K562 (cell line): ENCODE measurements around the gene AGRN. TPM values are rescaled to one million over a fixed set of nuclear protein-coding genes. Genes with fewer than 3 reads are reported as not detected.

Source experiments
- BCL6 ChIP-seq: fragments of 250-450 bp; sonication (Bioruptor Pico); IDR thresholded peaks from 2 replicates; pipeline ENCODE4 v1.4.0; 2020
- BRCA1 ChIP-seq, 2 experiments: fragments of 450-650 bp in 1 of 2; sonication (generic) in 1 of 2; formaldehyde crosslinking in 1 of 2; IDR thresholded peaks; 2 replicates each; pipeline versions ENCODE4 v1.5.0 to v1.6.1; 2017 to 2020; ENCODE audit warnings: mild to moderate bottlenecking in 1 of 2, missing genetic modification reagents in 1 of 2
- CUX1 ChIP-seq: fragments of 200-800 bp; sonication (Bioruptor generic); IDR thresholded peaks from 2 replicates; pipeline ENCODE4 v1.6.1; 2016; ENCODE audit warnings: missing genetic modification characterization, missing compliant biosample characterization
- E2F4 ChIP-seq: sonication (generic); formaldehyde crosslinking; IDR thresholded peaks from 2 replicates; pipeline ENCODE4 v1.8.0; 2022; ENCODE audit warnings: mild to moderate bottlenecking, low read depth, missing genetic modification reagents
- ELF4 ChIP-seq: fragments of 450-650 bp; formaldehyde crosslinking; IDR thresholded peaks from 2 replicates; pipeline ENCODE4 v1.4.0; 2022; ENCODE audit warnings: missing genetic modification characterization
- ESRRB ChIP-seq: fragments of 250-450 bp; sonication (Bioruptor Pico); IDR thresholded peaks from 2 replicates; pipeline ENCODE4 v1.5.0; 2020; ENCODE audit warnings: mild to moderate bottlenecking, moderate library complexity, borderline replicate concordance
- NCOA2 ChIP-seq, 2 experiments: fragments of 450-650 bp; IDR thresholded peaks; 2 replicates each; pipeline ENCODE4 v1.6.1; 2018; ENCODE audit warnings: mild to moderate bottlenecking in 2 of 2, moderate library complexity in 1 of 2; ENCODE audit not compliant: partially characterized antibody in 2 of 2
- PHF20 ChIP-seq: fragments of 450-650 bp; IDR thresholded peaks from 2 replicates; pipeline ENCODE4 v1.6.1; 2018; ENCODE audit not compliant: partially characterized antibody
- RFX7 ChIP-seq: fragments of 250-450 bp; sonication (Bioruptor Pico); IDR thresholded peaks from 2 replicates; pipeline ENCODE4 v1.5.1; 2021; ENCODE audit warnings: mild to moderate bottlenecking
- SMAD2 ChIP-seq: fragments of 150-350 bp; IDR thresholded peaks from 2 replicates; pipeline ENCODE4 v1.6.1; 2014; ENCODE audit warnings: low read depth, mild to moderate bottlenecking, low read length
- SPI1 ChIP-seq: IDR thresholded peaks from 2 replicates; pipeline ENCODE4 v1.6.1; 2011; ENCODE audit warnings: low read depth, low read length, control low read depth, borderline replicate concordance
- SRF ChIP-seq, 2 experiments: fragments of 250-450, 450-650 bp in 1 of 2; sonication (Bioruptor Pico) in 1 of 2; sonication (generic) in 1 of 2; formaldehyde crosslinking; IDR thresholded peaks; 2 replicates each; pipeline versions ENCODE4 v1.5.0 to v1.5.1; 2020 to 2022; ENCODE audit warnings: mild to moderate bottlenecking in 1 of 2, missing genetic modification reagents in 1 of 2
- TSC22D4 ChIP-seq: fragments of 450-650 bp; IDR thresholded peaks from 2 replicates; pipeline ENCODE4 v1.6.1; 2016; ENCODE audit warnings: missing genetic modification characterization, missing biosample characterization, control low read depth
- YBX1 ChIP-seq: fragments of 450-650 bp; IDR thresholded peaks from 2 replicates; pipeline ENCODE4 v1.7.1; 2016; ENCODE audit warnings: mild to moderate bottlenecking
- ZBTB12 ChIP-seq: fragments of 250-450 bp; sonication (Bioruptor Pico); IDR thresholded peaks from 2 replicates; pipeline ENCODE4 v1.4.0; 2020
- ZBTB5 ChIP-seq: fragments of 450-650 bp; IDR thresholded peaks from 2 replicates; pipeline ENCODE4 v1.6.1; 2017; ENCODE audit warnings: antibody characterized with exemption
- ZKSCAN1 ChIP-seq: fragments of 150-350 bp; IDR thresholded peaks from 2 replicates; pipeline ENCODE4 v1.6.1; 2016; ENCODE audit warnings: low read depth, low read length
- ZNF174 ChIP-seq: fragments of 250-450 bp; sonication (Bioruptor Pico); IDR thresholded peaks from 2 replicates; pipeline ENCODE4 v1.4.0; 2020; ENCODE audit warnings: mild to moderate bottlenecking
- polyA plus RNA-seq, 8 experiments: library from polyadenylated mRNA; depleted of rRNA in 4 of 8; stranded (reverse) in 5 of 8; unstranded in 3 of 8; fragments of >200 nt; fragmentation: Nextera tagmentation in 2 of 8; fragmentation: Illumina TruSeq in 1 of 8; extraction: Ambion mirVana in 2 of 8; extraction: Trizol in 1 of 8; gene quantifications; 2 replicates each; pipeline versions ENCODE4 v1.2.1 to v1.2.3, GENCODE V29; 2011 to 2014; ENCODE audit warnings: inconsistent platforms in 1 of 8, missing spikeins in 1 of 8
- total RNA-seq, 7 experiments: library from RNA; depleted of rRNA in 6 of 7; stranded (reverse); fragments of >200 nt in 6 of 7; fragmentation: Illumina TruSeq in 2 of 7; extraction: Trizol in 2 of 7; gene quantifications; 2 replicates each; pipeline versions ENCODE4 v1.2.1 to v1.2.3, GENCODE V29; 2011 to 2021; ENCODE audit warnings: low replicate concordance in 1 of 7

The AGRN gene
- total and polyA plus RNA-seq, 9 of the 15 experiments (the other 6 are each of a cell fraction or from before 2014, with no cell fraction given) = 0.04 to 111 (median 18.1) TPM

- TF ChIP-seq SRF (CRISPR knock-in tag; IDR thresholded peaks at IDR 0.05) = no peak
- no peak for TF ChIP-seq ZNF174 (CRISPR knock-in tag)
- TF ChIP-seq SMAD2 = no peak
- no peak for TF ChIP-seq YBX1
- TF ChIP-seq BRCA1 (IDR thresholded peaks at IDR 0.05) = no peak
- TF ChIP-seq BRCA1 (CRISPR knock-in tag; IDR thresholded peaks at IDR 0.05) = no peak
- TF ChIP-seq SPI1 = no peak
- no peak for TF ChIP-seq PHF20
- no peak for TF ChIP-seq ESRRB (CRISPR knock-in tag)
- TF ChIP-seq E2F4 = no peak
- TF ChIP-seq ZBTB5 = no peak
- no peak for TF ChIP-seq RFX7 (CRISPR knock-in tag)
- TF ChIP-seq ZKSCAN1 = no peak
- no peak for TF ChIP-seq CUX1 (CRISPR knock-in tag)
- no peak for TF ChIP-seq ZBTB12
- TF ChIP-seq ELF4 (CRISPR knock-in tag) = no peak
- no peak for TF ChIP-seq BCL6 (CRISPR knock-in tag)
- TF ChIP-seq TSC22D4 (tag) = no peak
- no peak for TF ChIP-seq NCOA2 (IDR thresholded peaks at IDR 0.05; ENCODE audit: partially characterized antibody in 2 of 2)
Observed at GRCh38 chr1:1079408-1080121, 59.6 kb downstream of the AGRN start (continued).
